DMS114 treated with DMSO at 0.1 percent for 48 hours (cell line): Measurements from ENCODE around the gene TREML4.
A peak's percentile ranks its signal among the peaks of the same experiment; 100 is the strongest.

ENCODE experiments used
- DNase-seq: peaks from one replicate; lab custom pipeline; 2025; ENCODE audit not compliant: unreplicated experiment; lab: John Stamatoyannopoulos, UW

The TREML4 gene

GRCh38 chr6:41252401-41253169 is 24.4 kb downstream of the TREML4 start:
- DNase-seq = no peak

DNA sequence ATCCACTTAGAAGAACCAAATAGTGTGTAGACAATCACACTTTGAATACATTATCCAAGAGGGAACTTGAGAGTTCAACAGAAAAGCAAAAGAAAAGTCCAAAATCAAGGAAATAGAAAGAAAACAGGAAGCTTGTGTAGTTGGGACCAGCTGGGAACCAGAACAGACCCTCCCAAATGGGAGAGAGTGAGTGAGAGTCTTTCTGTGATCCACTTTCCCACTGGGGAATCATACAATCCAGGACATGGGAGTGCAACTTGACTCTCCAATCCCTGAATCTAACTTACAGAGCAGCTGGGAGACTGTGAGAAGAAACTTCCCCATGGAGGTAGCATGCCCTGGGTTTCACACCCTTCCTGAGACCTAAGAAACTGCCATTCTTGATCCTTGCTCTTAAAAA is 27.0 kb downstream of the TREML4 start:
- DNase-seq = no peak

DNA sequence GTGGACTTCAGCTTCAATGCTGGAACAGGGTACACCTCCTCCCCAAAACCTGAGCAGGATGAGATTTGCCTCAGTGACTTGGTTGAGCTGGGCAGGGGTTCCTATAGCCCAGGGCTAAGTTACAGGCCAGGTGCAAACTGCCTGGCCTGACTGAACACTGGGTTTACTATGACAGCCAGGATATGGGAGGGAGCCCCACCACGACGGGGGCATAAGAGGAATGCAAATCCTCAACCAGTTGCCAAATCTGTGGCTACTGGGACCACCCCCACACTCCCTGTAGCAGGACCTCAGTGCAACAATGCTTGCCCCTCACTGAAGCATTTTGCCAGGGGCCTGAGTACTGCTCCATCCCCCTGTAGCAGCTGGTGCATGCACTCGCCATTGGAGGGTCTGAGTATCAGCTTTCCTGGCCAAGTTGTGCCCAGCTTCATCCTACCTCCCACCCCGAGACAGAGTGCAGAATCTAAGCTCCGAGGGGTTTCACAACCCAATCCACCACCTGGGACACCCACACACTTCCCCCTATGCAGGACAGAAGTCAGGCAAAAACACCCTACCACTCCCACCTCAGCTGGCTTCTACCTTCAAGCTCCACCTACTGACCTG is 27.6 kb downstream of the TREML4 start:
- DNase-seq = no peak

- no peak for DNase-seq
These were observed 28.2 kb downstream of the TREML4 start for GRCh38 chr6:41256383-41256782.

DNA sequence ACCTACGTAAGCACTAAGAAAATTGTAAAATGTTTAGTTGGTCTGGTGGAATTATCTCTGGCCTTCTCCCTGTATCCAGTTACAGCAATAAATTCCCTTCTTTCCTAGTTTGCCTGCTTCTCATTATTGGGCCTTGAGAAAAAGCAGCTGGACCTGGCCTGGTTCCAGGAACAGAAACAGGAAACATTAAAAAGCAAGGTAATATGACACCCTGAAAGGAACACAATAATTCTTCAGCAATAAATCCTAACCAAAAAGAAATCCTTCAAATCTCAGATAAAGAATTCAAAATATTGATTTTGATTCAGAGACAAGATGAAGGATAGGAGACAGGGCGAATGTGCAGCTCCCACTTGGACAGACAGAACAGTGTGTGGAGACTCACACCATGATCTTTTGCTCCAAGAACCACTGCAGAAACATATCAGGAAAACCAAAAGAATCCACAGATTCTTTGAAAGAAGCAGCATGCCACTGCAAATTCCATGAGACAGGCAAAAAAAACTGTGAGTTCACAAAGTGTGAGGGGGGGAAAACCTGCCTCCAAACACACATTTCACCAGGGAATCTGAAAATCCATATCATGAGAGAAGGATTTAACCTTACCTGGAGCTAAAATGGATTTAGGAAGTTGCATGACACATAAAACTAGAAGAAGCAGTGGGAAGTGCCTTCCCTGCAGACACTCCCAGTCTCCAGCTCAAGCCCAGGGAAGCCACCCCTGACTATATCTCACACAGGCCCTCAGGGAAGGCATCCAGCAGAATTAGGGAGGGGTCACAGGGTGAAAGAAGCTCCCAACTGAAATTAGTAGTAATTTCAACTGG is 29.4 kb downstream of the TREML4 start:
- no peak for DNase-seq

- no peak for DNase-seq
These were observed 30.0 kb downstream of the TREML4 start for GRCh38 chr6:41258196-41258493.

GRCh38 chr6:41262401-41262800 is 34.3 kb downstream of the TREML4 start:
- no peak for DNase-seq

DNA sequence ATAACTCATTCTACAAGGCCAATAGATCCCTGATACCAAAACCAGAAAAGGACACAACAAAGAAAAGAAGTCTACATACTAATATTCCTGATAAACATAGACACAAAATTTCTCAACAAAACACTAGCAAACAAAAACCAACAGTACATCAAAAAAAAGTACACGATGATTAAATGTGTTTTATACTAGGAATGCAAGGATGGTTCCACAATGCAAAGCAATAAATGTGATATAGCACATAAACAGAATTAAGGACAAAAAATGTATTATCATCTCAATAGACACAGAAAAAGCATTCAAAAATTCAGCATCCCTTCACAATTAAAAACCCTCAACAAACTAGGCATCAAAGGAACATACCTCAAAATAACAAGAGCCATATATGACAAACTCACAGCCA is 35.1 kb downstream of the TREML4 start:
- no peak for DNase-seq

- no peak for DNase-seq
These were observed 38.4 kb downstream of the TREML4 start for GRCh38 chr6:41266541-41266940.

DNA sequence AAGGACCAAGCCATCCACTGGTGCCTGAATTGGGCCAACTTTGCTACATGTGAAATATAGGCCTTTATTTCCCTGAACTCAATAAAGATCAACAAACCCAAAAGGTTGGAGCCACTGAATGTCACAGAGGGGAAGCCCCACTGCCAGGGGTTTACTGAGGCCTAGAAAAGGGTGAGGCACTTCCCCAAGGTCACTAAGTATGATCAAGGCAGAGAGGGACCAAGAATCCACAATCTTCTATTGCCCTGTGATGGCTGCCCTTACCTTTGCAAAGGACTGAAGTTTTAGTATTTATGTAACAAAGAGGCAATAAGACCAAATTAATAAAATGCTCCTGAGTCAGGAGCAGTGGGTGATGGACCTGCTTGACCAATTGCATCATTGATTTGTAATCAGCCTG is 40.3 kb downstream of the TREML4 start:
- DNase-seq = no peak

DNA sequence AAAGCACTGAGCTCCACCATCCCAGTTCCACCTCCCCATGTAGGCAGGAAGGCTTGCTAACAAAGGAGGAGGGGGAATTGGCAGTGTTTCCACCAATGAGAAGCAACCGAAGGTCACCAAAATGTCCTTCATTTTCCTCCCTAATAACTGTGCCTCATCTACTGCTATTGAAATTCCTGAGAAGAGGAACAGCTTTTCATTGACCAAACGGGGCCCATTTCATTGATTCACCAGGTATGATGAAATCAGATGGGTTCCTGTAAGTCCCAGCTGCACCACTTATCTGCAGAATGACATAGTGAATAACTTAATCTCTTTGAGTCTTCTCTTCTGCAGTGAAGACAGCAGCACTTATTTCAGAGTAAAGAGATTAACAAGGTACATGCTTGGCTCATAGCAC is 41.0 kb downstream of the TREML4 start:
- no peak for DNase-seq

- DNase-seq = no peak
These were observed 41.6 kb downstream of the TREML4 start for GRCh38 chr6:41269716-41270115.

DNA sequence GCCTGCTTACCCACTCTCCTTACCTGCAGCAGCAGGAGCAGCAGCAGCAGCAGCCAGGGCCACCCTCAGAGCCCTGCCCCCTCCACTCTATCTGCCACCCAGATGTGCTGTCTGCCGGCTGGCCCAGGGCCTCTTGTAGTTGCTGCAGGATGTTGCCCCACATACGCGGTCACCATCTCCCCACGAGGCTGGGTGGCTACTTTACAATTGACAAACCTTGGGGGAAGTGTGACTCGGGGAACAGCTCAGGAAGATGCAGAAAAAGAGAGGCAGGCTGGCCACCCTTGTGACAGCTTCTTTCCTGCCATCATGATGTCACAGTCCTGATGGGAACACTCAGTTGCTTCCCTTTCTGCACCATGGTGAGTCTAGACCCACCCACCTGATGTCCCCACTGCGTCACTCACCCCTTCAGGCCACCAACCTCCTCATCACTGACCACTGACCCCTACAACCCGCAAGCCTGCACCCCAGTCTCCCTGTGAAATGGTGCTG is 43.8 kb downstream of the TREML4 start:
- no peak for DNase-seq

DNA sequence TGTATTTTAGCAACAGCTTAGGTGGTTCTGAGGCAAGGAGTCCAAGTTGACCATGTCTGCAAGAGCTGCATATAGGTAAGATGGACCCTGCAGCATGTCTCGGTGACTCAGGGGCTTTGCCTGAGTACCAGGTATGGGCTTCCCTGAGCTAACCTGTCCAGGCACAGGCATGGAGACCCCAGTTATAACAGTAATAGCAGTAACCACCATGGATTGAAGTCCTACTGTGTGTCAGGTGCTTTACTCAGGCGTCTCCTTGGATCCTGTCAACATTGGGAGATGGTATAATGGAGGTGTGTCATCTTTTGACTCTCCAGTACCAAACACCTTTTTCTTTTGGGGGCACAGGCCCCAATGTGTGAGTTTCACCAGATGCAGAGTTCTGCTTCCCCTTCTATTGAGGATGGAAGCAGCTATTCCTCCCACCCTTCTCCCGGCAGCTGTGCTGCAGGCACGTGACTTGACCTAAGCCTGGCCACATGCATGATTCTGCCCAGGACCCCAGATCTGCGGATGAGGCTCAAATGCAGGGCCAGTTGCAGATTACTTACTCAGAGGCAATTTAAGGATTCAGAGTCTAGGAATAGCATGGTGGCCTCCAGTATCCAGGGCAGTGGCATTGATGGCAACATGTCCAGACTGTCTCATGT is 44.6 kb downstream of the TREML4 start:
- DNase-seq = no peak

DNA sequence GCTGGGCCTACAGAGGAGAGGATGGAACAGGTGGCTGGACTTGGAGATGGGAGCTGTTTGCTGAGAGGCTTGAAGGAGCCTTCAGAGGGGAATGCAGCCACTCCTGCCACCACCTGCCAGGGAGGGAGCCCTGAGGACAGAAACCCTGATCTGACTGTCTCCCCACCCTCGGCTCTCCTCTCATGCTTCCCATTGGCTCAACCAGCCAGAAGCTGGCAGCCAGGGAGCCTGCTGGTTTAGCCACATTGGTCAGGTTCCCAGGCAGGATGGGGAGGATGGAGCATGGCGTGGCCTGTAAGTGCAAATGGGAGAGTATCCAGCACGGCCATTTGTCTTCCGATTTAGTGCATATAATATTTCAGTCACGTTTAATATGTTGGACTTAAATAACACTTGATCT is 45.6 kb downstream of the TREML4 start:
- DNase-seq = no peak

GRCh38 chr6:41274256-41274655 is 46.1 kb downstream of the TREML4 start:
- no peak for DNase-seq

GRCh38 chr6:41275489-41275888 is 47.3 kb downstream of the TREML4 start:
- DNase-seq = no peak

GRCh38 chr6:41277605-41278004 is 49.5 kb downstream of the TREML4 start:
- DNase-seq = no peak

DNA sequence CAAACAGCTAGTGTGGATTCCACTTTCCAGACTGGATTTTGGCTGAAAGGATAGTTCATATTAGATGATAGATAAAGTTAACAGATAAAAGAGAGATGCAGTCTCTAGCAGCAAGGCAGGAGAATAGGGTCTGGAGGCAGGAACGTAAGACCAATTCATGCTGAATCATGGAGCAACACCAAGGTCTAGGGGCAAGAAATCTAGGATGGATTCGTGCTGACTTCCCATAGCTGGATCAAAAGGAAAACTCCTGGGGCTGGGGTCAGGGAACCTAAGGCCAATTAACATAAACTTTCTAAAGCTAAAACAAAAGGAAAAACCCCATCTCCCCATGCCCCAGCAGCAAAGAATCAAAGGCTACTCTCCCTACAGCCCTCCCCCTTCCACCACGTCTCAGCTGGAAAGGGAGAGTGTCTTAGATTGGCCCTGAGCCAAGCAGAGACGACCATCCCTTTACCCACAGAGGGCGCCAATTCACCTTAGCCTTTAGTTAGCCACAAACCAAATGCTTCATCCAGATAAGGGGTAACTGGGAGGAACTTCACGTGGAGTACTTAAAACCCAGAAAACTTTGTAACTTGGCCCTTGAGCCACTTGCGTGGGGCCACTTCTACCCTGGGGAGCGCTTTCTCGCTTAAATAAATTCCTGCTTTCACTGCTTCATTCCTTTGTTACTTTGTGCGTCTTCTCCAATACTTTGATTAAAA is 50.7 kb downstream of the TREML4 start:
- peak; percentile 16 for DNase-seq

GRCh38 chr6:41280381-41281057 is 52.4 kb downstream of the TREML4 start:
- no peak for DNase-seq
